Uterus (tissue), 4 donors: ENCODE data around the gene TBC1D5. TPM values are rescaled to one million over a fixed set of nuclear protein-coding genes. Genes with fewer than 3 reads are reported as not detected.

Source experiments
- DNase-seq, 2 donors: peaks; one replicate each; pipeline ENCODE4 v3.0.0-alpha.2; 2019 to 2020
- H3K27ac ChIP-seq, 2 donors: fragments of 200-600 bp; sonication (generic); 1 replicate in 1 of 2; 2 replicates in 1 of 2; pipeline ENCODE4 v1.5.1; 2016 to 2018
- H3K27me3 ChIP-seq, 2 donors: fragments of 200-600 bp; sonication (generic); one replicate each; pipeline ENCODE4 v1.5.1; 2018 to 2019; ENCODE audit warnings: control low read depth in 1 of 2
- H3K36me3 ChIP-seq, 2 donors: fragments of 200-600 bp; sonication (generic); one replicate each; pipeline ENCODE4 v1.5.1; 2019; ENCODE audit warnings: control low read depth in 1 of 2
- H3K4me1 ChIP-seq, 2 donors: fragments of 200-600 bp; sonication (generic); one replicate each; pipeline ENCODE4 v1.5.1; 2018 to 2019; ENCODE audit warnings: control low read depth in 1 of 2
- H3K4me3 ChIP-seq, 2 donors: fragments of 200-600 bp; sonication (generic); 1 replicate in 1 of 2; 2 replicates in 1 of 2; pipeline ENCODE4 v1.5.1; 2018 to 2019; ENCODE audit warnings: mild to moderate bottlenecking in 1 of 2
- H3K9me3 ChIP-seq, 2 donors: fragments of 200-600 bp; sonication (generic); one replicate each; pipeline ENCODE4 v1.5.1; 2019; ENCODE audit warnings: control low read depth in 1 of 2
- POLR2A ChIP-seq, 2 donors: fragments of 450-650 bp; IDR thresholded peaks; one replicate each; pipeline ENCODE4 v1.6.1; 2016; ENCODE audit warnings: antibody characterized with exemption in 2 of 2, mild to moderate bottlenecking in 1 of 2, moderate library complexity in 1 of 2
- intact Hi-C: fragments of 100-400 bp; cut with DNase I; formaldehyde crosslinking; loops from one replicate; pipeline ENCODE4 v1.15.1; 2023; ENCODE audit warnings: low total_unique reads
- total RNA-seq, 4 donors: library from RNA; depleted of rRNA in 3 of 4; stranded (reverse); fragments of >200 nt in 3 of 4; gene quantifications; one replicate each; pipeline versions ENCODE4 v1.1.0 to v1.2.4, GENCODE V29; 2014 to 2023
- TF ChIP-seq, protein P1 (sequence below), 4 experiments: fragments of 200-600 bp in 2 of 4; fragments of 450-650 bp in 2 of 4; sonication (generic) in 2 of 4; IDR thresholded peaks; one replicate each; pipeline ENCODE4 v1.5.1; 2016 to 2019; ENCODE audit warnings: antibody characterized with exemption in 4 of 4, mild to moderate bottlenecking in 2 of 4, moderate library complexity in 1 of 4
- donor health status: DM: yes; HTN: yes; CAD: no.

The TBC1D5 gene
- total RNA-seq, 4 donors from 2014 or later = 34.6 to 189 (median 75.6) TPM

DNA sequence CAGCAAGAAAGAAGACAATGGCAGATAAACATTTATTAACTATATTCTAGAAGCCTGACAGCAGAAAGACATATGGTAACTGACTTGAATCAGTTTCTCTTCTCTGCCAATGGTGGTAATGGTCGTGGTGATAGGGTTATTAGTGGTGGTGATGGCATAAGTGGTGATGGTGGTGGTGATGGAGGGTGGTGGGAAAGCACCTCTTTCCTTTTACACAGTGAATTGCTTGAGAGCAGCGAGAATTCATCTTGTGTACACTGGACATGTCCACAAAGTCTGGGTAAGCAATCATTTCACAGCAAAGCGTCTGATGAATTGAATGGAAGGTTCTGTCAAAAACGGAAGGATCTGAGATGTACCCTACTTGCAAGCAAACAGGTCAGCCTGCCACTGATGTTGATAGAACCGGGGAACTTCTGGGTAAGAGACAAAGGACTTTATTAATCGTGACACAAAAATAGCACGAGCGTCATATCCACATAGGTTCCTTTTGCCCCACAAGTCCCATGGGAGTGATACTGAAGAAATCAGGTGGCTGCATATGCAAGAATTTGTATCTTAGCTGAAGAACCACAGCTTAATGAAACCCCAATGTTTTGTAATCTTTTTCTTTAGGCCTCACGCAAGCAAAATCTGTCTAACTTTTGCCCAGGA lies 23.5 kb upstream of the TBC1D5 start:
- no peak for TF ChIP-seq POLR2A (IDR thresholded peaks at IDR 0.05)
- TF ChIP-seq, protein P1, sequence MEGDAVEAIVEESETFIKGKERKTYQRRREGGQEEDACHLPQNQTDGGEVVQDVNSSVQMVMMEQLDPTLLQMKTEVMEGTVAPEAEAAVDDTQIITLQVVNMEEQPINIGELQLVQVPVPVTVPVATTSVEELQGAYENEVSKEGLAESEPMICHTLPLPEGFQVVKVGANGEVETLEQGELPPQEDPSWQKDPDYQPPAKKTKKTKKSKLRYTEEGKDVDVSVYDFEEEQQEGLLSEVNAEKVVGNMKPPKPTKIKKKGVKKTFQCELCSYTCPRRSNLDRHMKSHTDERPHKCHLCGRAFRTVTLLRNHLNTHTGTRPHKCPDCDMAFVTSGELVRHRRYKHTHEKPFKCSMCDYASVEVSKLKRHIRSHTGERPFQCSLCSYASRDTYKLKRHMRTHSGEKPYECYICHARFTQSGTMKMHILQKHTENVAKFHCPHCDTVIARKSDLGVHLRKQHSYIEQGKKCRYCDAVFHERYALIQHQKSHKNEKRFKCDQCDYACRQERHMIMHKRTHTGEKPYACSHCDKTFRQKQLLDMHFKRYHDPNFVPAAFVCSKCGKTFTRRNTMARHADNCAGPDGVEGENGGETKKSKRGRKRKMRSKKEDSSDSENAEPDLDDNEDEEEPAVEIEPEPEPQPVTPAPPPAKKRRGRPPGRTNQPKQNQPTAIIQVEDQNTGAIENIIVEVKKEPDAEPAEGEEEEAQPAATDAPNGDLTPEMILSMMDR (IDR thresholded peaks at IDR 0.05) = no peak
- Histone ChIP-seq H3K27me3 (no peaks in the 10 kb centered on the region), H3K36me3 (no peaks in the 10 kb centered on the region), H3K27ac (no peak overlapping the region), H3K4me3 (no peak overlapping the region), H3K4me1 (no peaks in the 10 kb centered on the region), H3K9me3 (no peaks in the 10 kb centered on the region)
- no peak for DNase-seq
- intact Hi-C loops = no loop called here

DNA sequence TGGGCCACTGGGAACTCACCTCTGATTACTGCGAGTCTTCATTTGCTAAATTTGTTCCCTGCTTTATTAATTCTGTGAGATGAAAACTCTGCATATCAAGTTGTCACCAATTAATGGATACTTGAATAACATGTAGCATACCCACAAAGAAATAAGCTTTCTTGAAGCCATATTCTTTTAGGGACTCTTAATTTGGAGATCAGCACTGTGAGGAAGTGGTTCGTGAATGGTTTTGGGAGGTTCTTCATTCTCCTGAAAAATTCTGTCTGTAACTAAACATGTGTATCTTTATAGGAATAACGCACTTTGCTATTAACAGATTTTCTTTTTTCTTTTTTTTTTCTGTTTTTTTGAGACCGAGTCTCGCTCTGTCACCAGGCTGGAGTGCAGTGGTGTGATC lies 19.1 kb upstream of the TBC1D5 start:
- H3K9me3 ChIP-seq = no peaks in the 10 kb centered on the region

DNA sequence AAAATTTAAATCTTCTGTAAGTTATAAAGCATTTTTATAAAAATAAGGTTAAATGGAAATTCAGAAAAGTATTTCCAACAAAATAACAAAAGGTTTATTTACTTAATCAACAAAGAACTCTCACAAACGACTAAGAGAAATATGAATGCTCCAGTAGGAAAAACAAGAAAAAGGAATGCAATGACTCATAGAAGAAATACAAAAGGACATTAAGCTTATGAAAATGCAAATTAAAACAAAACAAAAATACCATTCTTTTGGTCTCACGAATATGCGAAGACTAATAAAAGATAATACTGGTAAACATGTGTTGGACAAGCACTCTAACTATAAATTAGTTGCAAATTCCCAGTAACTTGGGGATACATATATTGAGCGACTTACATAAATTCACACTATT lies 17.5 kb upstream of the TBC1D5 start:
- H3K27me3 ChIP-seq = no peaks in the 10 kb centered on the region
- no peak for TF ChIP-seq POLR2A (IDR thresholded peaks at IDR 0.05)
- TF ChIP-seq, protein P1 (IDR thresholded peaks at IDR 0.05) = no peak
- intact Hi-C loops = no loop called here
- no peaks in the 10 kb centered on the region for H3K36me3 ChIP-seq
- no peak overlapping the region for H3K27ac ChIP-seq
- DNase-seq = no peak
- H3K4me3 ChIP-seq = no peak overlapping the region
- no peaks in the 10 kb centered on the region for H3K4me1 ChIP-seq
- no peaks in the 10 kb centered on the region for H3K9me3 ChIP-seq

More for the DNA sequence above, 19.1 kb upstream of the TBC1D5 start:
- Histone ChIP-seq H3K27ac (no peak overlapping the region), H3K4me1 (no peaks in the 10 kb centered on the region), H3K27me3 (no peaks in the 10 kb centered on the region), H3K4me3 (no peak overlapping the region), H3K36me3 (no peaks in the 10 kb centered on the region)
- no peak for DNase-seq
- intact Hi-C loops = no loop called here
- TF ChIP-seq, protein P1 (IDR thresholded peaks at IDR 0.05) = no peak
- TF ChIP-seq POLR2A (IDR thresholded peaks at IDR 0.05) = no peak

DNA sequence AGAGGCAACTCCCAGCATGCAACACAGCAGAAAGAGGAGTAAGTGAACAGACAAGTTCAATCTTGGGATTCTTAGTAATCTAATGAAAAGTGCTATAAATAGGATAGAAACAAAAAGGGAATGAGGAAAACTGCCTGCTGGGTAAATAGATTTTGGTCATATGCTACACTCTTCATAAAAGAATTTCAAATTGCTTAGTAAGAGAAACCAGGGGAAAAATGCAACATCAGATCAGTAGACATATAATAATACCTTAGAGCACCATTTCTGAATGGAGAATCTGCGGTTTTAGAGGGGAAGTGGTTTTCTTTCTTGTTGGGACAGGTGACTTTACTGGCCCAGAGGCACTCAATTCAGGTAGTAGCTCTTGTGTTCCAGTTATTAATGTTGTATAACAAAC lies 13.4 kb upstream of the TBC1D5 start:
- TF ChIP-seq, protein P1 (IDR thresholded peaks at IDR 0.05) = no peak
- TF ChIP-seq POLR2A (IDR thresholded peaks at IDR 0.05) = no peak
- no peak for DNase-seq
- Histone ChIP-seq H3K27ac (no peak overlapping the region), H3K4me1 (no peaks in the 10 kb centered on the region), H3K4me3 (no peak overlapping the region), H3K27me3 (no peaks in the 10 kb centered on the region), H3K36me3 (no peaks in the 10 kb centered on the region), H3K9me3 (no peaks in the 10 kb centered on the region)
- intact Hi-C loops = no loop called here

DNA sequence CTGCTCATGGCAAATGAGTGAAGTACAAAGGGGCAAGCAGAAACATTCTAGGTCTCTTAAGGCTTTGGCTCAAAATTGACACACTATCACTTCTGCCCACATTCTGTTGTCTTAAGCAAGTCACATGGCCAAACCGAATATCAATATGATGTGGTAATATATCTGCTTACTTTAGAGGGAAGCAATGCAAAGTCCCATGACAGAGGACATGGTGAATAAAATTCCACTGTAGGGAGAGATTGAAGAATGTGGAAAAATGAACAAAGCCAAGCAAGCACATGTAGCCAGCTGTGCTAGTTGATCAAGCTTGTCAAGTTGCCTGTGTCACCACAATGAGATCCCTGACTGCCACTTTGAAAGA lies 11.2 kb upstream of the TBC1D5 start:
- TF ChIP-seq POLR2A (IDR thresholded peaks at IDR 0.05) = no peak
- TF ChIP-seq, protein P1 (IDR thresholded peaks at IDR 0.05) = no peak
- no peak for DNase-seq
- intact Hi-C loops = no loop called here
- no peak overlapping the region for H3K4me3 ChIP-seq
- no peaks in the 10 kb centered on the region for H3K27me3 ChIP-seq
- no peaks in the 10 kb centered on the region for H3K36me3 ChIP-seq
- H3K9me3 ChIP-seq = no peaks in the 10 kb centered on the region
- no peak overlapping the region for H3K27ac ChIP-seq
- no peaks in the 10 kb centered on the region for H3K4me1 ChIP-seq
